Adrenal gland (tissue), 5 donors: ENCODE measurements around the gene PITX2.

Experiments
- CTCF ChIP-seq, 6 experiments: fragments of 450-650 bp in 4 of 6; fragments of 200-600 bp in 2 of 6; sonication (generic) in 1 of 6; IDR thresholded peaks; 1 replicate in 5 of 6; 2 replicates in 1 of 6; pipeline versions ENCODE4 v1.5.1 to v1.8.0; 2016 to 2021; ENCODE audit warnings: antibody characterized with exemption in 6 of 6, mild to moderate bottlenecking in 2 of 6, moderate library complexity in 1 of 6
- POLR2A ChIP-seq, 2 donors: fragments of 450-650 bp; IDR thresholded peaks; one replicate each; pipeline ENCODE4 v1.6.1; 2017; ENCODE audit warnings: antibody characterized with exemption in 2 of 2, mild to moderate bottlenecking in 2 of 2, moderate library complexity in 1 of 2
- donor health status: DM: no; HTN: no; CAD: no.

- TF ChIP-seq CTCF (IDR thresholded peaks at IDR 0.05) = no peak
- TF ChIP-seq POLR2A (IDR thresholded peaks at IDR 0.05) = no peak
Measured at GRCh38 chr4:110663206-110663605, 40.3 kb upstream of the PITX2 start.
